Measurements from ENCODE around the gene ADAM23.

Gene ADAM23

DNA sequence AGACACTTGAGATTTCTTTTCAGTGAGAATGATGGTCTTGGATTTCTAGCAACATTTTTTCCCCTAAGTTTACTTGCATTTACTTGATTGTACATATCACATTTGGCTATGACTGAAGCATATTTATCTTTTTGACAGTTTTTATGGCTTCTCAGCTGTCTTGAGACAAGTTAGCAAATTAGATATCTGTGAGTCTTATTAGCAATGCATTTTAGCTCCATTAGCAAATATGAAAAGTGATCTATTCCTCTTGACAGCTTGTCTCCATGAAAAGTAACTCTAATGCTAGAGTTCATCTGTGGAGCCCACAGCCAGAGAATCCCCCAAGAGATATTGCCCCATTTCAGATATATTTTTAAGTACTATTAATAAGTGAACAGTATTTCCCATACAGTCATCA is 126.9 kb downstream of the ADAM23 start:
- FAIRE-seq, result no peak

- FAIRE-seq, result no peak
These were observed 129.4 kb downstream of the ADAM23 start for GRCh38 chr2:206572725-206573124.

DNA sequence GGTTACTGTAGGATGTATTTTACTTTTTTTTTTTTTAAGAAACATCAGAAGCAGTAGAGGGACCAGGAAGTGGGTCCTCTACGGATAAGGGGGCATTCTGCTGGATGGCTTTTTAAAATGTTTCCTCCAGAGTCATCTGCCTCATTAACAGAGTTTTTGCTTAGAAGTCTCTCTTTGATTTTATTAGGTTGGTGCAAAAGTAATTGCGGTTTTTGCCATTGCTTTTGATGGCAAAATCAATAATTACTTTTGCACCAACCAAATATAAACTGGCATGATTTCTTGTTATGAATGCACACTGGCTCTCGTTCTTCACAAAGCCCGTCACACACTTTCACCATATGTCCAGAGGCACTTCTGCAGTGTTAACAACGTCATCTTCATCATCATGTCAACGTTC is 130.5 kb downstream of the ADAM23 start:
- no peak for FAIRE-seq

GRCh38 chr2:206584323-206585116 is 141.2 kb downstream of the ADAM23 start:
- FAIRE-seq, result no peak

DNA sequence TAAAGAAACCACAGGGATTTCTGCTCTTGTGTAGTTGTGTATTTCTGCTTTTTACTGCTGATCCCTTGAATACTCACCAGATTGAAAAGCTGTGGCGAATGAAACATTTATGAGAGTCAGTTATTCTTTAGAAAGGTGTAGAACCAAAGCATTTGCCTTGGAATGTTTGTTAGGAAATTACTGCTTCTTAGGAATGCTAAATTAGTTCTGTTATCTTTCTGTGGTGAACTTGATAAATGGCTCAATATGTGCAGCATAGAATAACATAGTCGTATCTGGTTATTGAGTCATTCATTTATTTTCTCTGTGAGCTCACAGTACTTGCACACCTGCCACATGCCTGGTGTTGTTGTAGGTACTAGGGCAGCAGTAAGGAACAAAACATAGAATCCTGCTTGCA is 142.0 kb downstream of the ADAM23 start:
- no peak for FAIRE-seq

- no peak for FAIRE-seq
These were observed 143.3 kb downstream of the ADAM23 start for GRCh38 chr2:206586609-206587008.

DNA sequence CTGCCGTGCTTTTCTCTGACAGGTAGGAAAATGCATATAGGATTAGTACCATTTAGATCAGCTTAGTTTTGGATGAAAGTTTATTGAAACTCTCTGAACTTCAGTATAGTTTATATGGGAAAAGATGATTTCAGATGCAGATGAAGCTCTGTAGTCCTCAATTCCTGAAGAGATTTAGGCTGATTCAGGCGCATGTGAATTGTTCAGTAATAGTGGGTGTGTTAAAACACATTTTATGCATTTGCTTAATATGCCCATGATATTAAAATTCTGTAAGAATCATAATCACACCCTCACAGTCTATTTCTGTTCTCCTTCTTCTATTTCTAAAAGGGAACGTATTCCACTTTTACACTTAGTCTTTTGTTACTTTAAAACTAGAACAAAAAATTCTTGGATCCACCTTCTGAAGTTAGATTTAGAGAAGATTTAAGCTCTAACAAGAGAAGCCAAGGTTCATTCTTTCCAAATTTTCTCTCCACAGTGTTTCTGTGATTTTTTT is 154.4 kb downstream of the ADAM23 start:
- FAIRE-seq, result no peak

DNA sequence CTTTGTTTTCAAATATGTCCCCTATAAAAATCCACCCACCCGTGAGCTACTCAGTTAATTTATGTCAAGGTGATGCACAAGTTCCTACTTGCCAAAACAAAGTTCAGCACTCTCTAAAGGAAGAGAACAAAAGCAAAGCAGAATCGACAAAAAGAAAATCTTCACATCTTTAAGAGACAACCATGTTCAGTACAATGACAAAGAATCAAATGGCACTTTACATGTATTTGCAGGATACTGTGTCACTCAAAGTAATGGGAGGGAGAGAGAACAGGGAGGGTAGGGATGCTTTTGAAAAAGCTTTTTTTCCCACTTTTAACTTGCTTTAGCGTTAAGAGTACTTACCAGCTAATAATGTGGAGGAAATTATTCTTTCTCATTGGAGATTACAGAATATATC is 159.9 kb downstream of the ADAM23 start:
- FAIRE-seq, result no peak

- FAIRE-seq, result no peak
These were observed 167.1 kb downstream of the ADAM23 start for GRCh38 chr2:206610451-206610850.

DNA sequence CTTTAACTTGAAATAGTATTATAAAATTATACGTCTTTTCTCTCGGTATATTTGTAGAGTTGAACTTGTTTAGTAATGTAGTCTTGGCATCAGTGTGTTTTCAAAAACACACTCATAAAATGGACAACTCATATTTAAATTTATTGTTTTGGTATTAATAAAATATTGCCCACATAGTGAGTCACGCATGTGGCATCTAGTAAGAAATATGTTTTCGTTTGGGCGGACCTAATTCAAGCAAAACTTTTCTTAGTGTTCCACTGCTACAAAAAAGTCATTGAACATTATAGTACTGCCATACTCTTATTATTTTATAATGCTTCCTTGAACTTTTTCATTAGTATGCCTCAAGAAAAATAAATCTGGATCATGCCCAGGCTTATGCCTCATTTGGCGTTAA is 167.9 kb downstream of the ADAM23 start:
- no peak for FAIRE-seq

DNA sequence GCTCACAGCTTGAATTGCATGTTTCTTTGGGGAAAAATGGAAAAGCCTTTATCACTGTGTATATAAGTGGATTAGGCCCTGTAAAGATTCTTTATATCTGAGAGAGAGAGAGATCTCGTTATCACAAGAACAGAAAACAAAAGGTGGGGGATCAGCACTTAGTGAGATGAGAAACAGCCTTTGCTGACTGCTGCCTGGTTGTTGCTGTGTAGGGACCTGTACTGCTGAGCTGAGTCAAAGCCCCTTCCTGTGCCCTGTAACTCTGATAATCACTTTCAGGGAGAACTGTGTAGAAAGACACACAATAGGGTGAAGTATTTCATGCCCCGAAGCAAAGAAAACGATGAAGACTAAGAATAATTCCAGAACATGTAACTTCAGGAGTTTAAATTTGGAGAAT is 168.4 kb downstream of the ADAM23 start:
- no peak for FAIRE-seq

- FAIRE-seq, result no peak
These were observed 171.5 kb downstream of the ADAM23 start for GRCh38 chr2:206614811-206615210.

DNA sequence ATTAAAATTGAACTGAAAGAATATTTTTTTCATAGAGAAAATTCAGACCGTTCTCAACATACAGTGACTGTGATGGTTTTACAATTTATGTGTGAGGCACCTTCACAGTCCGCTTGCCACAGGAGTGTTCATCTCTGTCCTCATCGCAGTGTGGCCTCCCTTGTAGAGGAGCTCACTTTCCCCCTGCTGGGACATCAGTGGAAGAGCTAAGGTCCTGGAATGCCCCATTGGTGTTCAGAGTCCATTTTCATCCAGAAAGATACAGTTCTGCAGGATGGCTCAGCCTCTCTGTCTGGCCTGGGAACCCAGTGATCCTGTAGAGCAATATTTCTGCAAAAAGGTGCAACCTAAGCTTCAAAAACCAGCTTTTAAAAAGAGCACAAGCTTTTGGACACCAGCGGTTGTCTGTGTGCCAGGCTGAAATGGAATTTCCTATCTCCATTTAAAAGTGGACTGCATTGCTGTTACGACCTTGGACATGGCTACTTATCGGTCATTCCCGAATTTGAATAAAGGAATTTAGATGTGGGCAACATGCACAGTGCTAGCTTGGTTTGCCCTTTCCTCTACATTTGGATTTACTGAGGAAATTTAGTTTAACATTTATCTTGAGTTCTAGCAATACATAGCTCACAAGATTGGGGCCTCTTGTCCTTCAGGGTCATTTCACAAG is 172.2 kb downstream of the ADAM23 start:
- FAIRE-seq, result no peak

DNA sequence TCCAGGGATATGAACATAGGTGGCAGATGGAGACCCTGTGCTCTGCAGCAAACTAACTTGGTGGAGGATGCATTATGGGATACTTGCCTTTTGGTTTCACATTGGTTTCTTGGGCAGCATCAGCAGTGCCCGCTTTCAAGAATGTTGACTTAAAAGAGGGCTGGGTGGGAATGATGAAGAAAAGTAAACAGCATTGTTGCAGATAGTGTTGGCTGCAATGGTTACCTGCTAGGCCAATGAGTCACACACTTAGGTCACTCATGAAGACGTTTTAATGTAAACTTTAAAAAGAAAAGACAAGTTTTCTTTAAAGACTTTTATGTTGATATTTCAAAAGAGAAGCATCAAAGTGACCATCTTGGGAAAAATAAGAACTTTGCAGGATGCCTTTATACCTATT is 172.8 kb downstream of the ADAM23 start:
- FAIRE-seq, result no peak

GRCh38 chr2:206619011-206619410 is 175.7 kb downstream of the ADAM23 start:
- FAIRE-seq, result no peak

DNA sequence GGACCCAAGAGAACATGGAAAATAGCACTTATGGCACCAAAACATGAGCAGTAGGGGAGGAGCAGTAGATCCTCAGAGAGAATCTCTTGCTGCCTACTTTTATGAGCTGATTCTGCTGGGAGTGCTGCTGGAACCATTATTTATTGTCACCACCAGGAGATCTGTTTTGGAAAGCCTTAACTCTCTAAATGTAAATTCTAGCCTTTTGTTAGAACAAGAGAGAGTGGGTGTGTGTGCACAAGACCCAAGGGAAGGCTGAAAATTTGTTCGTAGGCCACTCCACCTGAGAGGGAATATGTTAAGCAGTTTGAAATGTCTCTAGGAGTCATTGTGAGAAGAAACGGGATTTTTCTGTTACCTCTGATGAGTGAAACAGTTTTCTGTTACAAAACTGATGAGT is 182.8 kb downstream of the ADAM23 start:
- no peak for FAIRE-seq

DNA sequence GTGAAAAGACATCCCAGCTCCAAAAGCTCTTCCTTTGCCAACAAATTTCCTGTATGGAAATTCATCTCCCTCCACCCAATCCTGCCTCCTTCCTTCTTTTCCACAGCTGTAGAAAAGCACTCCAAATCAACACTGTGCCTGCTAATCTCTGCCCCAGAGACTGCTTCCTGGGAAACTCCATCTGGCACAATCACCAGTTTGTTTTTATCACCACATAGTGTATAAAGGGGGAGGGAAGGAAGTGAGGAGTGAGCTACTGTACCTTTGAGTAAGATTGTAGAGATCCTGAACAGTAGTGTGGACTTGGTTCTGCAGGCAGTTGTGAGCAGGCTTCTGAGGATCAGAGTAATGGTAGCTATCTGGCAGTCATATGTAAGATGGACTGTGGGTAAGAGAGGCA is 184.3 kb downstream of the ADAM23 start:
- no peak for FAIRE-seq

DNA sequence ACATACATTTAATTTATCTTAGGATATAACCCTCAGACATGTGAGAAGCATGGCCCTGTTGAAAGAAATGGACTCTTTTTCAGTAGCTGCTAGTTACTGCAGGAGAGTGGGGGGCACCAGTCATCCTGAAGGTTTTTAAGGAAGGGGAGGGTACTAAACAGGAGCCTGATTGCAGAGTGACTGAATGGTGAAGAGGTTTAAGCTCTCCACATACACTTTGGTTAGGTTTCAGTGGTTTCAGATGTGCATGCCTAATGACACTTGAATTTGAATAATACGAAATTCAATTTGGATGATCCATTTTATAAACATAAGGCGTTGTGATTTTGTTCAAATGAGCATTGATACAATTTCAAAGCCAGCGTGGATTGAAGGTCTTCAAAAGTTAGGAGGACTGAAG is 188.0 kb downstream of the ADAM23 start:
- FAIRE-seq, result no peak

DNA sequence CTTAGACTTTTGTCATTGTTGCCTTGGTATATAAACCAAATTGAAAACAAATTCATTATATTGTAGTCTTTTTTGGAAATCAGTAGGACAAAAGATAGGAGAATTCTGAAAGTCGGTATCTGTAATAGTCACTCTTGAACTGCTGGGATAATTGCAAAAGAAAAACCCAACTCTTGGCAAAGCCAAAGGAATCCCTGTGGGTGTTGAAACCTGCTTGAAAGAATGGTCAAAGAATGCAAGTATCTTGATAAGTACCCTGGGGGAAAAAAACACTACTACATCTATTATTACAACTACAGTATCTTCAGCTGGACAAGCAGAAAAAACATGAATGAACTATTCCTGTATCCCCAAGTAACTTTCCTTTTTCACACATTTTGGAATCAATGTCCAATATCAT is 191.7 kb downstream of the ADAM23 start:
- no peak for FAIRE-seq

DNA sequence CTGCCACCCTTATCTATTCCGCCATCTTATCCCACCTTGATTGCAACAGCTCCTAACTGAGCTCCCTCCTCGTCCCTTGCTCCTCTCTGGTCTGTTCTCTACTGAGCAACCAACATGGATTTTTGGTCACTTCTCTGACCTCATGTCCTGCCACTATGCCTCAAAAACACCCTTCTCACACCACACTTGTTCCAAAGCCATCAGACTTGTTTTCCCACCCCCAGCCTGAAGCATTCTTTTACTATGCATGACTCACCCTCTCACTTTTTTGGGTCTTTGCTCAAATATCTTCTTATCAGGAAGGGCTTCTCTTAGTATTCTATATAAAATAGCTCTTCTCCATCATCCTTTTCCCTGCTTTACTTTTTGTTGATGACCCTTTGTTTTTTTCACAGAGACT is 196.3 kb downstream of the ADAM23 start:
- FAIRE-seq, result no peak

GRCh38 chr2:206641226-206641625 is 197.9 kb downstream of the ADAM23 start:
- no peak for FAIRE-seq

DNA sequence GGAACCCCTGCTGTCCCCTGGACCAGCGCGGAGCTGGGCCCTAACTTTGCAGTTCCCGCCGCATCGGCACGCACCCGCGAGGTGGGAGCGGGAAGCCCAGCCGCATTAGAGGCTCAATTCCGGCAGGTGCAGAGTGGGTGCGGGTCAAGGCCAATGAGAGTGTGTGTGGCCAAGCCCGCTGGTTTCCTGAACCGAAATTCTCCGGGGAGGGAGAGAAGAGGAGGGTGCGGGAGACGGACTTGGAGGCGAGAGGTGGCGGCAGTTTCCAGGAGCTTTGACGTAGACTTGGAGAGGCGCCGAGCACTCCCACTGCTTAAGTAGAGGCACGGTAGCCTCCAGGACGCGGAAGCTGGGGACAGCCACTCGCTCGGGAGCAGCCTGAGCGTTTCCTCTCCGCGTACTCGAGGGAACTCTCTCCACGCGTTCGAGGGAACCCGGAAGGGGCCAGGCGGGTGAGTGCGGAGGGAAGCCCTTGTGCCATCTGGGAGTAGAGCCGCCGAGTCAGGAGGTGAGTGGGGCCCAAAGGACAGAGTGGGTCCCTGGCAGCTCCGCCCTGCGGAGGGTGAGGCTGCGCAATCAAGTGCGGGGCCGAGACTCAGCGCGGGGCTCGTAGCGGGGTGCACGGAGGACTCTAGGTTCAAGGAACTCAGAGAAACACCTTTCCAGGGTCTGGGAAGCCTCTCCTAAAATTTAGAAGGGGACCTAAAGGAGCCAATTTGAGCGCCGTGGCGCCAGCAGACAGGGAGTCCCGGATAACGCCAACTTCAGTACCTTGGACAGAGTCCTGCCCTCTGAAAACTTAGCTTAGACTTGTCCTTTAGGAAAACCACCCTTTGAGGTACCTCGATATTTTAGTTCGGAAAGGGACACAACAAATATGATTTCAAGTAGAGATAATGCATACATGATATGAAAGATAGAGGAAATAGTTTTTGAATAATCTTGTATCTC is 199.0 kb downstream of the ADAM23 start, which contains the start of gene FAM237A:
TSS of gene FAM237A (plus strand) at position 413 of the 951 bp plus-strand sequence. CDS start 1,750 bp downstream, outside the sequence.
- FAIRE-seq, result no peak

GRCh38 chr2:206647985-206648384 is 204.7 kb downstream of the ADAM23 start:
- FAIRE-seq, result no peak
